ENCODE measurements around the gene PSD.

PSD gene

DNA sequence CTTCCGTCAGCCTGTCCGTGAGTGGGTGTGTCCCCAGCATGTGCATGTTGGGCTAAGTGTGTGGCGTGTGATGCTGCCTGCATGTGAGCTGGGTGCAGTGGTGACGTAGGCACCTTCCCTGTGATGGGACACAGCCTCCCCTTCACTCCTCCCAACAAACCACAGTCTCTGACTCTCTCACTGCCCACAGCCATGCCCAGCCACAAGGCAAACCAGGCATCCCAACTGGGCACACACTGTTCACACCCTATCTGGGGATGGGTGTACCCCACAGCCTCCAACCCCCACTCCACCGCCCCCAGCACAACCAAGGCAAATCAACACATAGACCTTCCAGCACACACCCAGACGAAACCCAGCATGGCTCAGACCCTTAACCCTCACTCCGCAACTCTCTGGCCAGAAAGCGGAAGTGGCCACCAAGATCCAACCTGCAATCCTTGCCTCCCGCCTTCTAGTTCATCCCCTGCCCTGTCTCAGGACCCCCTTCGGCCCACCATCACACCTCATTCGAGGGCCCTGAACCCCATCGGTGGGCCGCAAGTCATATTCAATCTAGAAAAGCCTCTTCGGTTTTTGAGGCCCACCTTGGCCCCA, 10.4 kb downstream of the PSD start:
- DNase-seq (ENCODE audit: low read depth) = no peak
- no peak overlapping the region for H3K4me3 ChIP-seq (ENCODE audit: low read length)

DNA sequence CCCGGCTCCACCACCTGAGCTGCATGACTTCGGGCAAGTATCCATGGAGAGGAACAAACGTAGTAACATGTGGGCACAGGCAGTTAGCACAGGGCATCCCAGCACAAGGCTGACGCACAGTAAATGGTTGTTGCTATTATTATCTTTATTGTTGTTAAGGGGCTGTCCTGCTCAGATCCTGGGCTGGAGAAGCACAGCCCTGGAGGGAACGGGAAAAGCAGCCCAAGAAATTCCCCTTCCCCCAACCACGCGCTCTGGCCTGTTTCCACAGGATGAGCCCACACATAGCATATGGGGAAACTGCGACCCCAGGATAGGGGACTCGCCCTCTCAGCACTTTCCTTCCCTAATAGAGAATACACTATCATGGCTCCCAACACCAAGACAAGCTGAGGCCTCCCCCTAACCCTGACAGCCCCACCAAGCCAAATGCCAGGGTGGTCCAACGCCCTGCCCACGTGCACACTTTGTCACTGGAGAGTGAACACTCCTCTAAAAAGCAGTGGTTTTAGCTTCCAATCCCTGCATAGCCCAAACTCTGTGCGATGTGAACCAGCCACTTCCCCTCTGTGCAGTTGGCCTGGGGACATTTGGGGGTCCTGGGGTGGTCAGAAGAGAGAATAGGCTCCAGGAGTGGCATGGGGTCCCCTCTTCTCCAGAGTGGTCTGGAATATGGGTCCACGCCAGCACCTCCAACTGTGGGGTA, 11.0 kb downstream of the PSD start:
- TF ChIP-seq, protein P1, sequence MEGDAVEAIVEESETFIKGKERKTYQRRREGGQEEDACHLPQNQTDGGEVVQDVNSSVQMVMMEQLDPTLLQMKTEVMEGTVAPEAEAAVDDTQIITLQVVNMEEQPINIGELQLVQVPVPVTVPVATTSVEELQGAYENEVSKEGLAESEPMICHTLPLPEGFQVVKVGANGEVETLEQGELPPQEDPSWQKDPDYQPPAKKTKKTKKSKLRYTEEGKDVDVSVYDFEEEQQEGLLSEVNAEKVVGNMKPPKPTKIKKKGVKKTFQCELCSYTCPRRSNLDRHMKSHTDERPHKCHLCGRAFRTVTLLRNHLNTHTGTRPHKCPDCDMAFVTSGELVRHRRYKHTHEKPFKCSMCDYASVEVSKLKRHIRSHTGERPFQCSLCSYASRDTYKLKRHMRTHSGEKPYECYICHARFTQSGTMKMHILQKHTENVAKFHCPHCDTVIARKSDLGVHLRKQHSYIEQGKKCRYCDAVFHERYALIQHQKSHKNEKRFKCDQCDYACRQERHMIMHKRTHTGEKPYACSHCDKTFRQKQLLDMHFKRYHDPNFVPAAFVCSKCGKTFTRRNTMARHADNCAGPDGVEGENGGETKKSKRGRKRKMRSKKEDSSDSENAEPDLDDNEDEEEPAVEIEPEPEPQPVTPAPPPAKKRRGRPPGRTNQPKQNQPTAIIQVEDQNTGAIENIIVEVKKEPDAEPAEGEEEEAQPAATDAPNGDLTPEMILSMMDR (conservative IDR thresholded peaks at IDR 0.05; ENCODE audit: low read length) = no peak
- no peak overlapping the region for H3K4me3 ChIP-seq (ENCODE audit: low read length)
- no peak for DNase-seq (ENCODE audit: low read depth)

More for the DNA sequence above, 10.4 kb downstream of the PSD start:
- TF ChIP-seq, protein P1 (conservative IDR thresholded peaks at IDR 0.05; ENCODE audit: low read length) = no peak

DNA sequence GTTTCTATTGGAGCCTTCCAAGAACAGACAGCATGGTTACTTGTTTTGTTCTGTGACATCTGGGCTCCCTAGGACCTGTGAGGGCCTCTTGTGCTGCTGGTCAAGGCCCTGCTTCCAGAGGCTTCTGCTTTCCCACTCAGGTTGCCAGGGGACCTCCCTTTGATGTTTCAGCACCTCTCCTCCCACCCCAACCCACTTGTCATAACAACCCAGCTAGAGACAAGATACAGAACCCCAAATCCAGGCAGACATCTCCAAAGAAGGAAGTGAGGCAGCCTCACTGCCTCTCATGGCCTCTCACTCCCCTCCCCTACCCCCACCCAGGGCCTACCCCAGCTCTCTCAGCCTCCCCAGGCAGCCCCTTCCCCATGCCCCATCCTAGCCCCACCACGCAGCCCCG, 11.8 kb downstream of the PSD start:
- DNase-seq (ENCODE audit: low read depth) = no peak
- no peak overlapping the region for H3K4me3 ChIP-seq (ENCODE audit: low read length)
- TF ChIP-seq, protein P1 (conservative IDR thresholded peaks at IDR 0.05; ENCODE audit: low read length) = no peak

DNA sequence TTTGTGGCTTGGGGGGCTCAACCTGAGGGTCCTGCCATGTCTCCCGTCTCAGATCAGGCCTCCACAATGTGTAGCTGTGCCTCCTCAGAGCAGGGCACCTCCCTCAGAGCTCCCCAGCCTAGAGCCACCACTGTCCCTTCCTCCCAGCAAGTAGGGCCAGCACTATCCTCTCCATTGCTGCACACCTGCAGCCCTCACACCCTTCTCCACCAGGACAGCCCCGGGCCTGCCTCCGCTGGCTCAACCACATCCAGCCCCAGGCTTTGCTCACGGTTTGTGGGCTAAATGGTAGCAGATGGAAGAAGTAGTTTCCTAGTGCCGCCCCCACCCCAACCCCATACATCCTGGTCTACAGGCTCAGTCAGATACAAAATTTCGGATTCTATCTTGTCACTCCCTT, 13.0 kb downstream of the PSD start:
- TF ChIP-seq, protein P1 (conservative IDR thresholded peaks at IDR 0.05; ENCODE audit: low read length) = no peak
- no peak for DNase-seq (ENCODE audit: low read depth)
- no peak overlapping the region for H3K4me3 ChIP-seq (ENCODE audit: low read length)

DNA sequence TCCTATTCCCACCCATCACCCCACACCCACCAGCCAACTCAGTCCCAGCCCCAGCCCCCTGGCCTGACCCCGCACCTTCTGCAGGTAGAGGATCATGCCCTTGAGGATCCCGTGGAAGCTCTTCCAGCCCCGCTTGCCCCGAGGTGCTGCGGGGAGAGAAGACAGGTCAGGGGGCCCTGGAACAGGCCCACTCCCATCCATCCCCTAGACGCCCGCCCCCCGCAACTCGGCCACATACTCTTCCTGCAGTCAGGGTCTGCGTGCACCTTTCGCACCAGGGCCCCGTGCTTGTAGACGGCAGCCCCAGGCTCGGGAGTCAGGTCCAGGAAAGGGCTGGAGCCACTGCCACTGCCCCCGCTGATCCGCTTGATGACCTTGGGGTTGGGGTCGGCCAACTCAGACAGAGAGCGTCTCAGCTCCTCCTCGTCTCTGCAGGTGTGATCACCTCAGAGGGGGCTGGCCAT, 13.4 kb downstream of the PSD start:
- TF ChIP-seq, protein P1 (conservative IDR thresholded peaks at IDR 0.05; ENCODE audit: low read length) = no peak
- no peak for DNase-seq (ENCODE audit: low read depth)

DNA sequence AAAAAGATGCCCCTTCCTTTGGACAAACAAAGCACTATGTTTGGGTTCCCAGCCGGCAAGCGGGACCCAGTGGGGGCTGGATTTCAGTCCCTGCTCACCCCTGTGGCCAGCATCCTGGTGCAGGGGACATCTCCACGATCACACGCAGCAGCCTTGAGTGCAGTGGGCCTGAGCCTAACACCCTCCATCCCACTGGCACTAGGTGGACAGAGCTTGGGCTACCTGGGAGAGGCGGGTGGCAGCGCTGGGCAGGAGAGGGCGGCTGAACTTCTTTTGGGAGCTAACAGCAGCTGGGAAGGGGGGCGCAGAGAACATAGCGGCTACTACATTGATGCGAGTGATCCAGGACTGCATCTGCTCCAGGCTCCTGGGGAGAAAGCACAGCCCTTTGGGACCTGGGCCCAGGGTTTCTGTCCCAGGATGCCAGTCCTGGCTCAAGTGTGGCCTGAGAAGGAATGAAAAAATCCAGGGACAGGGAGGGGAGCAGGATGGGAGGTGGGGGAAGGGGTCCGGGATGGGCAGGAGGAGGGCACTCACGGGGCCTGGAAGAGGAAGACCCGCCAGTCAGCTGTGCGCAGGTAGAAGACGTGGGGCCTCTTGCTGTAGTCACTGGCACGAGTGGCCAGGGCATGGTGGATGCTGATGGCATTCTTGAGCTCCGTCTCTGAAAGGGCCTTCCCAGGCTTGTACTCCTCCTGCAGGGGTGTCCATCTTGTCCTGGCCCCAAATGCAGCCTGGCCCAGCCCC, 14.1 kb downstream of the PSD start:
- no peak for DNase-seq (ENCODE audit: low read depth)
- TF ChIP-seq, protein P1 (conservative IDR thresholded peaks at IDR 0.05; ENCODE audit: low read length) = no peak
- H3K4me3 ChIP-seq (ENCODE audit: low read length) = no peak overlapping the region

More for the DNA sequence above, 13.4 kb downstream of the PSD start:
- no peak overlapping the region for H3K4me3 ChIP-seq (ENCODE audit: low read length)
